ENCODE measurements around the gene CCNK.

The CCNK gene

GRCh38 chr14:99476864-99477263 is 4.3 kb upstream of the CCNK start:
- no peak for DNase-seq (ENCODE audit: low read depth, low spot score)
- in situ Hi-C loops (cut with HindIII; ENCODE audit: low sequenced_read_pairs) = no loop called here
- H3K4me3 ChIP-seq (ENCODE audit: low read depth, low read length) = no peak overlapping the region
- TF ChIP-seq CTCF (IDR thresholded peaks at IDR 0.05; ENCODE audit: low read depth, low read length) = no peak

- no peak overlapping the region for H3K4me3 ChIP-seq (ENCODE audit: low read depth, low read length)
- no peak for DNase-seq (ENCODE audit: low read depth, low spot score)
- no peak for TF ChIP-seq CTCF (IDR thresholded peaks at IDR 0.05; ENCODE audit: low read depth, low read length)
- in situ Hi-C loops (cut with HindIII; ENCODE audit: low sequenced_read_pairs) = no loop called here
These were observed 3.1 kb upstream of the CCNK start for GRCh38 chr14:99478128-99478527.

- DNase-seq (ENCODE audit: low read depth, low spot score) = peak; percentile 17
- peak overlapping the region; percentile 67 for H3K4me3 ChIP-seq (ENCODE audit: low read depth, low read length)
- in situ Hi-C loops (cut with HindIII; ENCODE audit: low sequenced_read_pairs) = no loop called here
- peak; percentile 12 for TF ChIP-seq CTCF (IDR thresholded peaks at IDR 0.05; ENCODE audit: low read depth, low read length)
These were observed 1.9 kb upstream of the CCNK start for GRCh38 chr14:99479160-99479905.

- peak; percentile 63 for DNase-seq (ENCODE audit: low read depth, low spot score)
- in situ Hi-C loops (cut with HindIII; ENCODE audit: low sequenced_read_pairs) = no loop called here
- TF ChIP-seq CTCF (IDR thresholded peaks at IDR 0.05; ENCODE audit: low read depth, low read length) = no peak
- peak within 1 kb of the TSS; percentile 94 for H3K4me3 ChIP-seq (ENCODE audit: low read depth, low read length)
These were observed 1.0 kb upstream of the CCNK start, which contains the start of gene SETD3 for GRCh38 chr14:99479906-99480869. Gene SETD3 (minus strand): TSS chr14:99480859. CDS start chr14:99465805, 15,054 bp downstream.

- DNase-seq (ENCODE audit: low read depth, low spot score) = peak; percentile 24
- H3K4me3 ChIP-seq (ENCODE audit: low read depth, low read length) = peak overlapping the region; percentile 94
- no peak for TF ChIP-seq CTCF (IDR thresholded peaks at IDR 0.05; ENCODE audit: low read depth, low read length)
- in situ Hi-C loops (cut with HindIII; ENCODE audit: low sequenced_read_pairs) = no loop called here
These were observed 513 bp downstream of the CCNK start for GRCh38 chr14:99481745-99482099.

- no peak overlapping the region for H3K4me3 ChIP-seq (ENCODE audit: low read depth, low read length)
- in situ Hi-C loops (cut with HindIII; ENCODE audit: low sequenced_read_pairs) = no loop called here
- TF ChIP-seq CTCF (IDR thresholded peaks at IDR 0.05; ENCODE audit: low read depth, low read length) = no peak
- DNase-seq (ENCODE audit: low read depth, low spot score) = no peak
These were observed 2.9 kb downstream of the CCNK start for GRCh38 chr14:99484106-99484505.

All from astrocyte of the spinal cord (primary cell).